MCF 10A (cell line): ENCODE data around the gene CTXN2. TPM values are rescaled to one million over a fixed set of nuclear protein-coding genes. Genes with fewer than 3 reads are reported as not detected.

Experiments
- BruUV-seq: library from RNA; stranded (reverse); fragments of 400-500 nt; replicated peaks from 2 replicates; lab custom pipeline; 2021; lab: Mats Ljungman, UMichigan
- CTCF ChIA-PET: fragments of 300-600 bp; sonication (Branson Sonifier 250); formaldehyde crosslinking; extraction: SDS; loops from one replicate; lab custom pipeline; 2021; ENCODE audit warnings: antibody characterized with exemption, inconsistent platforms; lab: Yijun Ruan, JAX
- POLR2A ChIA-PET: fragments of 300-600, 350-650 bp; sonication (Branson Sonifier 250); formaldehyde crosslinking; extraction: SDS; loops from one replicate; lab custom pipeline; 2020; ENCODE audit warnings: antibody characterized with exemption, inconsistent platforms; lab: Yijun Ruan, JAX
- DNase-seq: peaks from one replicate; pipeline ENCODE4 v3.0.0-alpha.2; 2018; ENCODE audit not compliant: unreplicated experiment
- H3K27ac Mint-ChIP-seq: one replicate; pipeline ENCODE4 v1.8.0; 2022; ENCODE audit warnings: mild to moderate bottlenecking, low read depth, mixed read lengths; ENCODE audit not compliant: unreplicated experiment
- H3K27me3 Mint-ChIP-seq: one replicate; pipeline ENCODE4 v1.8.0; 2022; ENCODE audit warnings: mixed read lengths; ENCODE audit not compliant: insufficient read depth, unreplicated experiment
- H3K36me3 Mint-ChIP-seq: one replicate; pipeline ENCODE4 v1.8.0; 2022; ENCODE audit warnings: mild to moderate bottlenecking, moderate library complexity, mixed read lengths; ENCODE audit not compliant: insufficient read depth, unreplicated experiment
- H3K4me1 Mint-ChIP-seq: one replicate; pipeline ENCODE4 v1.8.0; 2022; ENCODE audit warnings: mixed read lengths; ENCODE audit not compliant: insufficient read depth, unreplicated experiment
- H3K4me3 Mint-ChIP-seq: one replicate; pipeline ENCODE4 v1.8.0; 2022; ENCODE audit warnings: mild to moderate bottlenecking, moderate library complexity, mixed read lengths; ENCODE audit not compliant: unreplicated experiment
- H3K9me3 Mint-ChIP-seq: one replicate; pipeline ENCODE4 v1.8.0; 2022; ENCODE audit warnings: mixed read lengths; ENCODE audit not compliant: unreplicated experiment
- CTCF ChIP-seq: fragments of 200-600 bp; IDR thresholded peaks from one replicate; pipeline ENCODE4 v1.8.0; 2022; ENCODE audit warnings: antibody characterized with exemption, mild to moderate bottlenecking; ENCODE audit not compliant: unreplicated experiment
- intact Hi-C: fragments of 100-400 bp; cut with micrococcal nuclease; formaldehyde crosslinking; loops from 2 replicates; pipeline ENCODE4 v1.14.1; 2022
- total RNA-seq: library from RNA; stranded (reverse); gene quantifications from 2 replicates; pipeline ENCODE4 v1.2.3, GENCODE V29; 2022

CTXN2 gene
- total RNA-seq, 1 experiment from 2014 or later, result not detected

- peak; percentile 50 for TF ChIP-seq CTCF
- Mint-ChIP-seq H3K4me1 (peaks cover 10% of the 10 kb centered on the region), H3K9me3 (no peaks in the 10 kb centered on the region), H3K36me3 (no peaks in the 10 kb centered on the region), H3K27me3 (no peaks in the 10 kb centered on the region), H3K4me3 (no peak overlapping the region), H3K27ac (peak overlapping the region; percentile 28)
- ChIA-PET CTCF (interaction anchor here (0.6 to 5.0 kb wide), 19 partner anchors 8 to 1064 kb away, joined by 3 to 49 read pairs (median 3); no protein-coding TSS in a partner anchor), POLR2A (interaction anchor here (0.5 to 1.1 kb wide), 3 partner anchors 33 to 533 kb away, joined by 3 read pairs; partner anchors contain the start of gene SEMA6D)
- DNase-seq, result peak; percentile 62
- intact Hi-C loops, result loop anchor here (1.0 kb wide), 3 partner anchors 138 to 1054 kb away; no protein-coding TSS in a partner anchor
- BruUV-seq, result no TSS peak
These were observed 59.2 kb downstream of the CTXN2 start for GRCh38 chr15:48250640-48251076.

- Mint-ChIP-seq H3K27ac (no peak overlapping the region), H3K4me1 (peaks cover 10% of the 10 kb centered on the region), H3K9me3 (no peaks in the 10 kb centered on the region), H3K4me3 (no peak overlapping the region), H3K27me3 (no peaks in the 10 kb centered on the region), H3K36me3 (no peaks in the 10 kb centered on the region)
- intact Hi-C loops, result no loop called here
- no peak for DNase-seq
- no peak for TF ChIP-seq CTCF
- BruUV-seq, result no TSS peak
- POLR2A ChIA-PET, result interaction anchor here (0.6 to 0.7 kb wide), 3 partner anchors 66 to 942 kb away, joined by 3 read pairs; no protein-coding TSS in a partner anchor
- CTCF ChIA-PET, result interaction anchor here (0.6 to 0.8 kb wide), 5 partner anchors 33 to 266 kb away, joined by 3 to 4 read pairs (median 4); no protein-coding TSS in a partner anchor
These were observed 61.7 kb downstream of the CTXN2 start for GRCh38 chr15:48253172-48253571.

Other genes with a start within 250 kb of the CTXN2 start
- gene SLC24A5, start 70.7 kb upstream of the CTXN2 start, total RNA-seq, result not detected in 2 replicates
- gene MYEF2, start 13.4 kb upstream of the CTXN2 start, total RNA-seq, result 27.6 and 28.4 TPM in 2 replicates
- not detected in 2 replicates for gene SLC12A1, start 14.6 kb downstream of the CTXN2 start, total RNA-seq
- 54.0 and 81.1 TPM in 2 replicates for gene DUT, start 139.8 kb downstream of the CTXN2 start, total RNA-seq